Measurements from ENCODE around the gene ISCA2.

DNA sequence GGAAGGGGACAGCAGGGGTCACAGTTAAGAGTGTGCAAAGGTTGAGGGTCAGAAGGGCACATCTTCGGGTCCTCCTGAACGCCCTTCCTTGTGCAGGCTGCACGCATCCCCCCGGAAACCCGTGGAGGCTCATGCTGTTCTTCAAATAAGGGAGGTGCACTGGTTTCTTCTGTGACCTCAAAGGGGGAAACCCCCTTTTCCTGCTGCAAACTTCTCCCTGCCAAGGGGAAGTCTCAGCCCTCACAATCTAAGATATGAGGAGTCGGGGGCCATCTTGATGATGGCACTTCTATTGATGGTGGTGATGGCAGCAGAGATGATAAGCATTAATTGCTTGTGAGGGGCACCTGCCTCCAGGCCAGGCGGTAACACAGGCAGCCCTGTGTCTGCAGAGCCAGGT is 40.0 kb downstream of the ISCA2 start:
- TF ChIP-seq, protein P1, sequence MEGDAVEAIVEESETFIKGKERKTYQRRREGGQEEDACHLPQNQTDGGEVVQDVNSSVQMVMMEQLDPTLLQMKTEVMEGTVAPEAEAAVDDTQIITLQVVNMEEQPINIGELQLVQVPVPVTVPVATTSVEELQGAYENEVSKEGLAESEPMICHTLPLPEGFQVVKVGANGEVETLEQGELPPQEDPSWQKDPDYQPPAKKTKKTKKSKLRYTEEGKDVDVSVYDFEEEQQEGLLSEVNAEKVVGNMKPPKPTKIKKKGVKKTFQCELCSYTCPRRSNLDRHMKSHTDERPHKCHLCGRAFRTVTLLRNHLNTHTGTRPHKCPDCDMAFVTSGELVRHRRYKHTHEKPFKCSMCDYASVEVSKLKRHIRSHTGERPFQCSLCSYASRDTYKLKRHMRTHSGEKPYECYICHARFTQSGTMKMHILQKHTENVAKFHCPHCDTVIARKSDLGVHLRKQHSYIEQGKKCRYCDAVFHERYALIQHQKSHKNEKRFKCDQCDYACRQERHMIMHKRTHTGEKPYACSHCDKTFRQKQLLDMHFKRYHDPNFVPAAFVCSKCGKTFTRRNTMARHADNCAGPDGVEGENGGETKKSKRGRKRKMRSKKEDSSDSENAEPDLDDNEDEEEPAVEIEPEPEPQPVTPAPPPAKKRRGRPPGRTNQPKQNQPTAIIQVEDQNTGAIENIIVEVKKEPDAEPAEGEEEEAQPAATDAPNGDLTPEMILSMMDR (IDR thresholded peaks at IDR 0.05; ENCODE audit: extremely low read depth in 1 of 2, insufficient read depth in 1 of 2, low read depth in 1 of 2, low read length in 2 of 2) = no peak
- TF ChIP-seq, protein P2, sequence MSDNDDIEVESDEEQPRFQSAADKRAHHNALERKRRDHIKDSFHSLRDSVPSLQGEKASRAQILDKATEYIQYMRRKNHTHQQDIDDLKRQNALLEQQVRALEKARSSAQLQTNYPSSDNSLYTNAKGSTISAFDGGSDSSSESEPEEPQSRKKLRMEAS (IDR thresholded peaks at IDR 0.05; ENCODE audit: insufficient read depth, insufficient read length) = no peak
- no peak for TF ChIP-seq JUN (IDR thresholded peaks at IDR 0.05; ENCODE audit: borderline replicate concordance, insufficient read depth, insufficient read length, low read depth)
- no peak for TF ChIP-seq MYC (IDR thresholded peaks at IDR 0.05; ENCODE audit: low read depth, low read length)
- TF ChIP-seq POLR2AphosphoS5 (IDR thresholded peaks at IDR 0.05; ENCODE audit: insufficient read depth, low read depth, low read length) = no peak
- TF ChIP-seq POLR2A (IDR thresholded peaks at IDR 0.05; ENCODE audit: low read depth, low read length) = no peak
- TF ChIP-seq EZH2 (IDR thresholded peaks at IDR 0.05; ENCODE audit: borderline replicate concordance, low read depth, low read length, severe bottlenecking) = no peak
- TF ChIP-seq FOS (IDR thresholded peaks at IDR 0.05; ENCODE audit: borderline replicate concordance, insufficient read depth, low read length) = no peak
